Endothelial cell of umbilical vein (primary cell): ENCODE results near the gene SRP68. TPM values are rescaled to one million over a fixed set of nuclear protein-coding genes. Genes with fewer than 3 reads are reported as not detected.
A peak's percentile ranks its signal among the peaks of the same experiment; 100 is the strongest.

Source experiments
- BruUV-seq: library from RNA; stranded (reverse); fragments of 400-500 nt; replicated peaks from 2 replicates; lab custom pipeline; 2021; lab: Mats Ljungman, UMichigan
- CTCF ChIA-PET: fragments of 300-600, 350-600 bp; sonication (Branson Sonifier 250); formaldehyde crosslinking; loops from one replicate; lab custom pipeline; 2021; ENCODE audit warnings: antibody characterized with exemption, inconsistent platforms; lab: Charles Lee
- POLR2A ChIA-PET: fragments of 300-600, 350-600 bp; sonication (Branson Sonifier 250); formaldehyde crosslinking; loops from one replicate; lab custom pipeline; 2021; ENCODE audit warnings: antibody characterized with exemption, inconsistent platforms; lab: Charles Lee
- DNase-seq: peaks from one replicate; pipeline ENCODE4 v3.0.0-alpha.2; 2011; ENCODE audit warnings: low read depth, low spot score
- FAIRE-seq: peaks from 2 replicates; lab custom pipeline; 2011; peaks lifted over from hg19 to GRCh38; lab: Jason Lieb, UNC
- H2AFZ ChIP-seq: 2 replicates; pipeline ENCODE4 v1.6.0; 2012; ENCODE audit warnings: low read depth, low read length, control low read depth, inconsistent platforms
- H3K27ac ChIP-seq: 2 replicates; pipeline ENCODE4 v1.5.1; 2011; ENCODE audit warnings: low read depth, mild to moderate bottlenecking, control low read depth, low read length, moderate library complexity; ENCODE audit not compliant: insufficient read depth
- H3K27me3 ChIP-seq, 2 experiments: 2 replicates each; pipeline versions ENCODE4 v1.6.0 to v1.6.1; 2011; ENCODE audit warnings: low read length in 2 of 2, mixed read lengths in 1 of 2; ENCODE audit not compliant: control insufficient read depth in 2 of 2, insufficient read depth in 2 of 2
- H3K36me3 ChIP-seq, 2 experiments: 2 replicates in 1 of 2; 3 replicates in 1 of 2; pipeline ENCODE4 v1.5.1; 2011; ENCODE audit warnings: low read length in 2 of 2, mild to moderate bottlenecking in 1 of 2, moderate library complexity in 1 of 2; ENCODE audit not compliant: control insufficient read depth in 2 of 2, insufficient read depth in 2 of 2; ENCODE audit errors: extremely low read depth in 1 of 2
- H3K4me1 ChIP-seq: 3 replicates; pipeline ENCODE4 v1.5.1; 2011; ENCODE audit warnings: mild to moderate bottlenecking, low read length; ENCODE audit not compliant: control insufficient read depth, insufficient read depth; ENCODE audit errors: extremely low read depth
- H3K4me2 ChIP-seq: 2 replicates; pipeline ENCODE4 v1.6.1; 2011; ENCODE audit warnings: low read length, control low read depth, mixed read lengths; ENCODE audit not compliant: insufficient read depth
- H3K4me3 ChIP-seq, 3 experiments: fragments of 200-600 bp in 1 of 3; sonication (generic), shearing (Covaris generic) in 1 of 3; replicated peaks in 1 of 3; 2 replicates each; pipeline ENCODE4 v1.5.1; 2011 to 2016; ENCODE audit warnings: control low read depth in 3 of 3, low read length in 3 of 3, mild to moderate bottlenecking in 2 of 3, inconsistent platforms in 1 of 3, low read depth in 1 of 3, moderate library complexity in 1 of 3; ENCODE audit not compliant: insufficient read depth in 1 of 3
- H3K79me2 ChIP-seq: 2 replicates; pipeline ENCODE4 v1.6.0; 2012; ENCODE audit warnings: low read length, inconsistent platforms; ENCODE audit not compliant: control insufficient read depth, insufficient read depth
- H3K9ac ChIP-seq: replicated peaks from 2 replicates; pipeline ENCODE3; 2011; ENCODE audit warnings: low read length, control low read depth; ENCODE audit not compliant: insufficient read depth; ENCODE audit errors: extremely low read depth
- H3K9me1 ChIP-seq: replicated peaks from 3 replicates; pipeline ENCODE4 v1.6.0; 2011; ENCODE audit warnings: mild to moderate bottlenecking, low read length; ENCODE audit not compliant: control insufficient read depth, insufficient read depth; ENCODE audit errors: extremely low read depth
- H3K9me3 ChIP-seq: replicated peaks from 2 replicates; pipeline ENCODE4 v1.5.1; 2012; ENCODE audit warnings: low read length, inconsistent platforms; ENCODE audit not compliant: control insufficient read depth, insufficient read depth
- H4K20me1 ChIP-seq: replicated peaks from 2 replicates; pipeline ENCODE3; 2011; ENCODE audit warnings: mild to moderate bottlenecking, low read length; ENCODE audit not compliant: control insufficient read depth, insufficient read depth; ENCODE audit errors: extremely low read depth
- CTCF ChIP-seq, 2 donors: IDR thresholded peaks; 1 replicate in 1 of 2; 2 replicates in 1 of 2; pipeline ENCODE4 v1.5.1; 2011; ENCODE audit warnings: low read length in 2 of 2, mild to moderate bottlenecking in 2 of 2, moderate library complexity in 2 of 2, control low read depth in 1 of 2, inconsistent platforms in 1 of 2, low read depth in 1 of 2; ENCODE audit not compliant: insufficient read depth in 1 of 2; ENCODE audit errors: extremely low read depth in 1 of 2
- EZH2 ChIP-seq: IDR thresholded peaks from 2 replicates; pipeline ENCODE4 v1.6.1; 2012; ENCODE audit warnings: borderline replicate concordance, low read depth, mild to moderate bottlenecking, moderate library complexity, low read length, inconsistent platforms; ENCODE audit not compliant: severe bottlenecking
- FOS ChIP-seq: IDR thresholded peaks from 2 replicates; pipeline ENCODE4 v1.6.1; 2011; ENCODE audit warnings: mild to moderate bottlenecking, low read length, moderate library complexity, borderline replicate concordance; ENCODE audit not compliant: insufficient read depth
- GATA2 ChIP-seq: IDR thresholded peaks from 2 replicates; pipeline ENCODE4 v1.7.0; 2011; ENCODE audit warnings: low read depth, mild to moderate bottlenecking, moderate library complexity, mixed read lengths, low read length; ENCODE audit not compliant: insufficient read length, insufficient read depth
- JUN ChIP-seq: IDR thresholded peaks from 2 replicates; pipeline ENCODE4 v1.6.1; 2011; ENCODE audit warnings: borderline replicate concordance, low read depth; ENCODE audit not compliant: insufficient read length, insufficient read depth
- MAX ChIP-seq: IDR thresholded peaks from 2 replicates; pipeline ENCODE4 v1.6.1; 2011; ENCODE audit not compliant: insufficient read depth, insufficient read length
- MYC ChIP-seq: IDR thresholded peaks from one replicate; pipeline ENCODE4 v1.6.1; 2011; ENCODE audit warnings: mild to moderate bottlenecking, low read depth, low read length
- POLR2A ChIP-seq: IDR thresholded peaks from 2 replicates; pipeline ENCODE4 v1.6.1; 2012; ENCODE audit warnings: low read depth, mild to moderate bottlenecking, control low read depth, low read length
- POLR2AphosphoS5 ChIP-seq: IDR thresholded peaks from 2 replicates; pipeline ENCODE4 v1.6.1; 2012; ENCODE audit warnings: low read depth, mild to moderate bottlenecking, control low read depth, low read length, moderate library complexity; ENCODE audit not compliant: insufficient read depth
- dilution Hi-C: fragments of 300-500 bp; cut with MboI; formaldehyde crosslinking; loops from one replicate; pipeline ENCODE4 v1.15.0; 2019; ENCODE audit warnings: low sequenced_read_pairs; ENCODE audit not compliant: extremely low pct_ligation_motif_present
- intact Hi-C: fragments of 100-400 bp; cut with micrococcal nuclease; formaldehyde crosslinking; loops from one replicate; pipeline ENCODE4 v1.10.0; 2022
- polyA plus RNA-seq, 4 experiments: library from polyadenylated mRNA; depleted of rRNA in 3 of 4; stranded (reverse) in 3 of 4; unstranded in 1 of 4; fragments of >200 nt; gene quantifications; 2 replicates each; pipeline versions ENCODE4 v1.2.1 to v1.2.3, GENCODE V29; 2011 to 2012; ENCODE audit warnings: missing spikeins in 1 of 4
- total RNA-seq: library from RNA; stranded (reverse); gene quantifications from 2 replicates; pipeline ENCODE4 v1.2.3, GENCODE V29; 2021

The SRP68 gene
- total and polyA plus RNA-seq, 2 donors (not counting 3 experiments of a cell fraction or from before 2014, with no cell fraction given) = 64.6 to 81.7 TPM

- FAIRE-seq (no peak), DNase-seq (no peak)
- intact Hi-C loops (loop anchor here (5.0 kb wide), 1 partner anchor 63 kb away; no protein-coding TSS in a partner anchor), dilution Hi-C loops (no loop called here)
- Histone ChIP-seq H3K9ac (no peak overlapping the region), H3K9me1 (no peaks in the 10 kb centered on the region), H3K27ac (no peak overlapping the region), H3K27me3 (peaks cover 65 to 72% of the 10 kb centered on the region in 2 experiments), H3K4me3 (no peak overlapping the region), H2AFZ (no peak overlapping the region), H3K4me2 (no peak overlapping the region), H3K36me3 (no peaks in the 10 kb centered on the region), H4K20me1 (no peaks in the 10 kb centered on the region), H3K9me3 (no peaks in the 10 kb centered on the region), H3K4me1 (peaks cover 16% of the 10 kb centered on the region), H3K79me2 (peaks cover 20% of the 10 kb centered on the region)
- CTCF ChIA-PET = interaction anchor here (0.9 to 1.3 kb wide), 2 partner anchors 204 to 333 kb away, joined by 3 read pairs; no protein-coding TSS in a partner anchor
- POLR2A ChIA-PET = no interaction called here
- BruUV-seq = no TSS peak
- TF ChIP-seq POLR2AphosphoS5 (no peak), GATA2 (no peak), FOS (no peak), MAX (no peak), CTCF (IDR thresholded peaks at IDR 0.05; ENCODE audit: extremely low read depth in 1 of 2, insufficient read depth in 1 of 2, low read depth in 1 of 2, low read length in 2 of 2) (peak in 1 of 2 donors; percentile 26), POLR2A (no peak), MYC (no peak), JUN (no peak), EZH2 (peak; percentile 73)
Measured at GRCh38 chr17:76075364-76076145, 3.2 kb upstream of the SRP68 start.
